SIG-M5 treated with dmso at 0.1 percent for 504 hours (cell line): ENCODE results near the gene SLC45A2.

Experiments
- DNase-seq: peaks from one replicate; lab custom pipeline; 2025; ENCODE audit not compliant: unreplicated experiment; lab: John Stamatoyannopoulos, UW

The SLC45A2 gene

GRCh38 chr5:34007621-34008600 lies 23.4 kb upstream of the SLC45A2 start, which contains the start of gene AMACR:
TSS of gene AMACR (minus strand) at chr5:34008050. CDS start at chr5:34008019, 31 bp downstream.
- DNase-seq, result peak; percentile 87

- DNase-seq, result peak; percentile 20
Measured at GRCh38 chr5:34007201-34007620, 22.7 kb upstream of the SLC45A2 start.

GRCh38 chr5:34005681-34006080 lies 21.2 kb upstream of the SLC45A2 start:
- no peak for DNase-seq

GRCh38 chr5:34005211-34005610 lies 20.7 kb upstream of the SLC45A2 start:
- DNase-seq, result peak; percentile 7

GRCh38 chr5:34003941-34004340 lies 19.4 kb upstream of the SLC45A2 start:
- no peak for DNase-seq

GRCh38 chr5:34002629-34003328 lies 18.3 kb upstream of the SLC45A2 start:
- DNase-seq, result no peak

- DNase-seq, result peak; percentile 24
Measured at GRCh38 chr5:34001241-34001841, 16.8 kb upstream of the SLC45A2 start.

DNA sequence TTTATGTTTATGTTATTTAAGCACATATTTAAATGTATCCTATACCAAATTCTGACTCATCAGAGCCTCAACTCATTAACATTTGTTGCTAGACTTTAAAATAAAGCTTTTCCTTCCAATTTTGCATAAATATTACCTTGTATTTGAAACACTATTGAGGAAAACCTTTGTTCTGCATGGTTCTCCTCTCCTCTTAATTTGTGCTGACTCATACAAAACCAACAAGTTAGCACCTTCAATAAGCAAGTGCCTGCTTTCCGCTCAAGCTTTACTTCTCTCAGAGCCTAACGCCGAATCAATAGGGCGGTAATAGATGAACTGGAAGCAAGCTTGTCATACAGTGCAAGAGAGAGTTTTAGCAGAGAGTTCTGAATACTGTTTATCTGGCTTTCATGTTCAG lies 15.5 kb upstream of the SLC45A2 start:
- no peak for DNase-seq

GRCh38 chr5:33997331-33997983 lies 13.0 kb upstream of the SLC45A2 start:
- DNase-seq, result peak; percentile 72

DNA sequence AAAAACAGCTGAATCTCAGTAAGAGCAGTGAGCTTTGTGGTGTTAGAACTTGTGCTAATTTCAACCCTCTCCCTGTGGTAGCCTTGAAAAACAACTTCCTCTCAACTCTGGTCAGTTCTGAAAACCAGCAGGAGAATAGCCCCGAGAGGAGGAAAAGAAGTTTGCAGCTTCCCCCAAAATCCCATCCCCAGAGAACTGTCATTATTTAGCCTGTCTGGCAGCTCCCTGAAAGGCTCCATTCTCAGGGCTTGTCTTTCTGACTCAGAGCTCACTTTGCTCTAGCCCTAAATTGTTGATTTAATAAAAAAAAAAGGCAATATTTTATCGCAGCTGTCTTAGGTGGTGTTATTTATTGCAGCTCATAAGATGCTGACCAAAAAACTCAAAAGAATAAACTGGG lies 11.4 kb upstream of the SLC45A2 start:
- no peak for DNase-seq

DNA sequence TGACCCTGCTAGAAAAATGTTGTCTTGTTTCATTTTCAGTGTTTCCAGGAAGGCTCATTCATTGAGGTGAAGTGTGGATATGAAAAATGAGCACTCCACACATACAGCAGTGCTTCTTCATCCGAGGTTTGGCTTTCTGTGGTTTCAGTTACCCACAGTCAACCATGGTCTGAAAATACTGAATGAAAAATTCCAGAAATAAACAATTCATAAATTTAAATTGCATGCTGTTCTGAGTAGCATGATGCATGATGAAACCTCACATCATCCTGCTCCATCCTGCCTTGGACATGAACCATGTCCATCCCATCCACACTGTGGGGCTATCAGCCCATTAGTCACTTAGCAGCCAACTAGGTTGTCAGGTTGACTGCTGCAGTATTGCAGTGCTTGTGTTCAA lies 10.4 kb upstream of the SLC45A2 start:
- no peak for DNase-seq

- no peak for DNase-seq
Measured at GRCh38 chr5:33992864-33993263, 8.4 kb upstream of the SLC45A2 start.

DNA sequence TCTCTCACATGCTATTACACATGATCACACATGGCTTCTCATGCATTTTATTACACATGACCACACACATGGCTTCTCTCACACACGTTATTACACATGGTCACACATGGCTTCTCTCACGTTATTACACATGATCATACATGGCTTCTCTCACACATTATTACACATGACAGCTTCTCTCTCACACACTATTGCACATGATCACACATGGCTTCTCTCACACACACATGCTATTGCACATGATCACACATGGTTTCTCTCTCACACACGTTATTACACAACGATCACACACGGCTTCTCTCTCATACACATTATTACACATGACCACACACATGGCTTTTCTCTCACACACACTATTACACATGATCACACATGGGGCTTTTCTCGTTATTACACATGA lies 954 bp upstream of the SLC45A2 start:
- no peak for DNase-seq

DNA sequence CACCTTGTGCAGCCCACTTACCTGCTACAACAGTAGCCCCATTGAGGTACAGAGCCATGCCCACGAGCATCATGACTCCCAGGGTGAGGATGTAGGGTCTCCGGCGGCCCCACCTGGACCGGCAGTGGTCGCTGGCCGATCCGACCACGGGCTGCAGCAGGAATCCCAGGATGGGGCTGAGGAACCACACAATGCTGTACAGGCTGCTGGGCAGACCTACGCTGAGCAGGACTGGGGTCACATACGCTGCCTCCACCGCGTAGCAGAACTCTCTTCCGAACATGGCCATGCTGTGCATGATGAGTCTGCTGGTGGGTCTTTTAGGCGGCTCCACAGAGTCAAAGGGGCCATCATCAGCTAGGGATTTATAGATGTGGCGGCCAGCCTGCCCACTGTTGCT lies 315 bp downstream of the SLC45A2 start:
- no peak for DNase-seq

DNA sequence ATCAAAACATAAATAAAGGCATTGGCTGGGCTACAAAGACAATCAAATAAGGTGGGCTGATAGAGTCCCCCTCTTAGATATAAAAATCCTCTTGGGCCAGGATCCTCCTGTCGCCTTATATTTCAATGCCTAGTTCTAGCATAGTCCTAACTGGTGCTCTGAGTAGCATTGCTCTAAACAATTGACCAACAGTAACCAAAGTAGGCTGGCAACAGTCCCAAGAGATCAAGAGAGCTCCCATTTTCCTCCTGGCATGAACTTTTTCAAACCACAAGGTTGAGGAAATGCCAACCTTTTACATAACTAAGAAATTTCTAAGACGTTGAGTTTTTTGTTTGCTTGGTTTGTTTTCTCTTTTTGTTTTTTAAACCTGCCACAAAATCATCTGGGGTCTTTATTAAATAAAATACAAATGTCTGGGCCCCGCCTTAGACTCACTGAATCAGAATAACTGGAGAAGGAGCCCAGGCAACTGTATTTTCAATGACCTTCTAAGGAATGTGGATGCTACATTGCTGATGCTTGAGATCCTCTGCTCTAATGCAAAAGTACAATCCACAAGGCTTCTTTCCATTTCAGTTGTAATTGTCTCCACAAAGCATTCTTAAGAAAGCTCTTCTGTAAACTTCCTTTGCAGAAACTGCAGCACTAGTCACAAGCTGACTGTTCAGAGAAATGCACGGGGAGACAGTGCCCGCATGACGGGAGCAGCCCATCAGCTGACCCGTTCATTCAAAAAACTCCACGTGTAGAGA lies 2.9 kb downstream of the SLC45A2 start:
- no peak for DNase-seq

GRCh38 chr5:33980030-33980429 lies 4.5 kb downstream of the SLC45A2 start:
- no peak for DNase-seq

- no peak for DNase-seq
Measured at GRCh38 chr5:33978306-33978705, 6.2 kb downstream of the SLC45A2 start.

- no peak for DNase-seq
Measured at GRCh38 chr5:33976307-33976706, 8.2 kb downstream of the SLC45A2 start.

- DNase-seq, result no peak
Measured at GRCh38 chr5:33975852-33976251, 8.6 kb downstream of the SLC45A2 start.

GRCh38 chr5:33973271-33973670 lies 11.2 kb downstream of the SLC45A2 start:
- no peak for DNase-seq
